Liver (tissue), 9 donors: ENCODE measurements around the gene FBXO33. TPM values are rescaled to one million over a fixed set of nuclear protein-coding genes. Genes with fewer than 3 reads are reported as not detected.

Experiments
- DNase-seq: peaks from one replicate; pipeline ENCODE4 v3.0.0-alpha.2; 2017; ENCODE audit warnings: low spot score
- H3K27ac ChIP-seq, 2 donors: one replicate each; pipeline ENCODE4 v1.7.0; 2013; ENCODE audit warnings: inconsistent platforms in 2 of 2, low read length in 2 of 2, control low read depth in 1 of 2, low read depth in 1 of 2, mild to moderate bottlenecking in 1 of 2
- H3K27me3 ChIP-seq, 4 donors: one replicate each; pipeline versions ENCODE4 v1.6.1 to v1.7.0; 2013; ENCODE audit warnings: low read length in 3 of 4, inconsistent platforms in 1 of 4, mild to moderate bottlenecking in 1 of 4, moderate library complexity in 1 of 4; ENCODE audit not compliant: control insufficient read depth in 4 of 4, insufficient read depth in 4 of 4
- H3K36me3 ChIP-seq, 4 donors: one replicate each; pipeline versions ENCODE4 v1.6.1 to v1.7.0; 2013; ENCODE audit warnings: low read length in 3 of 4, mild to moderate bottlenecking in 3 of 4, low read depth in 1 of 4, moderate library complexity in 1 of 4; ENCODE audit not compliant: control insufficient read depth in 4 of 4, insufficient read depth in 3 of 4
- H3K4me1 ChIP-seq, 4 donors: one replicate each; pipeline versions ENCODE4 v1.6.1 to v1.7.0; 2013; ENCODE audit warnings: low read length in 3 of 4, mild to moderate bottlenecking in 3 of 4, moderate library complexity in 1 of 4; ENCODE audit not compliant: control insufficient read depth in 4 of 4, insufficient read depth in 4 of 4
- H3K4me3 ChIP-seq, 3 donors: one replicate each; pipeline versions ENCODE4 v1.6.1 to v1.7.0; 2013; ENCODE audit warnings: low read length in 3 of 3, control low read depth in 1 of 3, low read depth in 1 of 3, mild to moderate bottlenecking in 1 of 3
- H3K9ac ChIP-seq, 2 donors: one replicate each; pipeline ENCODE4 v1.7.0; 2013; ENCODE audit warnings: low read length in 2 of 2, mild to moderate bottlenecking in 2 of 2, moderate library complexity in 2 of 2, control low read depth in 1 of 2, low read depth in 1 of 2
- H3K9me3 ChIP-seq, 4 donors: one replicate each; pipeline versions ENCODE4 v1.6.1 to v1.7.0; 2013; ENCODE audit warnings: low read length in 3 of 4; ENCODE audit not compliant: control insufficient read depth in 4 of 4
- EGR1 ChIP-seq, 2 donors: IDR thresholded peaks; 2 replicates each; pipeline ENCODE4 v1.6.1; 2016 to 2018; ENCODE audit warnings: antibody characterized with exemption in 2 of 2, low read depth in 2 of 2
- FOXA2 ChIP-seq: IDR thresholded peaks from 2 replicates; pipeline ENCODE4 v1.6.1; 2016; ENCODE audit warnings: antibody characterized with exemption
- HNF4A ChIP-seq, 2 donors: conservative IDR thresholded peaks; 2 replicates each; pipeline ENCODE4 v1.6.1; 2016; ENCODE audit warnings: antibody characterized with exemption in 2 of 2, mild to moderate bottlenecking in 2 of 2
- HNF4G ChIP-seq: IDR thresholded peaks from 2 replicates; pipeline ENCODE4 v1.6.1; 2016; ENCODE audit warnings: antibody characterized with exemption
- JUND ChIP-seq, 2 donors: IDR thresholded peaks; 2 replicates each; pipeline ENCODE4 v1.6.1; 2016; ENCODE audit warnings: antibody characterized with exemption in 2 of 2
- NR2F2 ChIP-seq: IDR thresholded peaks from 2 replicates; pipeline ENCODE4 v1.6.1; 2016; ENCODE audit warnings: antibody characterized with exemption
- RAD21 ChIP-seq, 2 donors: IDR thresholded peaks; 2 replicates each; pipeline ENCODE4 v1.6.1; 2016; ENCODE audit warnings: antibody characterized with exemption in 2 of 2, mild to moderate bottlenecking in 2 of 2
- RXRA ChIP-seq, 2 donors: IDR thresholded peaks; 2 replicates each; pipeline ENCODE4 v1.6.1; 2017 to 2018; ENCODE audit warnings: antibody characterized with exemption in 2 of 2, mild to moderate bottlenecking in 1 of 2
- SP1 ChIP-seq: IDR thresholded peaks from 2 replicates; pipeline ENCODE4 v1.6.1; 2018; ENCODE audit warnings: antibody characterized with exemption, mild to moderate bottlenecking
- YY1 ChIP-seq: IDR thresholded peaks from 2 replicates; pipeline ENCODE4 v1.6.1; 2016; ENCODE audit warnings: antibody characterized with exemption, mild to moderate bottlenecking
- WGBS: extraction: QIAGEN DNeasy Blood & Tissue Kit; methylation state at CpG from one replicate; pipeline ENCODE4 v1.1.7; 2013; 5-methylcytosine and 5-hydroxymethylcytosine counted together
- polyA plus RNA-seq, 2 donors: library from polyadenylated mRNA; stranded (reverse) in 1 of 2; unstranded in 1 of 2; fragments of 200-250 nt in 1 of 2; fragments of >200 nt in 1 of 2; fragmentation: Nextera tagmentation in 1 of 2; extraction: Ambion mirVana in 1 of 2; gene quantifications; one replicate each; pipeline versions ENCODE4 v1.2.1 to v1.2.3, GENCODE V29; 2013 to 2015
- total RNA-seq, 2 donors: library from RNA; depleted of rRNA; stranded (reverse); fragments of >200 nt; gene quantifications; one replicate each; pipeline ENCODE4 v1.2.3, GENCODE V29; 2014
- TF ChIP-seq, protein P1 (sequence below): fragments of 150-350 bp; IDR thresholded peaks from 2 replicates; pipeline ENCODE4 v1.5.1; 2017; ENCODE audit warnings: improper control_type of control experiment, low read depth, low read length; ENCODE audit not compliant: missing input control
- TF ChIP-seq, protein P2 (sequence below): IDR thresholded peaks from 2 replicates; pipeline ENCODE4 v1.6.1; 2016; ENCODE audit warnings: antibody characterized with exemption
- TF ChIP-seq, protein P3 (sequence below): IDR thresholded peaks from 2 replicates; pipeline ENCODE4 v1.6.1; 2016; ENCODE audit warnings: antibody characterized with exemption
- TF ChIP-seq, protein P4 (sequence below): IDR thresholded peaks from 2 replicates; pipeline ENCODE4 v1.6.1; 2016; ENCODE audit warnings: antibody characterized with exemption, mild to moderate bottlenecking
- donor health status: healthy.
- donor health status: healthy.
- donor health status: healthy.
- donor health status: healthy.
- donor health status: healthy.

The FBXO33 gene
- total and polyA plus RNA-seq, 4 donors, result 3.3 to 11.4 (median 6.1) TPM

DNA sequence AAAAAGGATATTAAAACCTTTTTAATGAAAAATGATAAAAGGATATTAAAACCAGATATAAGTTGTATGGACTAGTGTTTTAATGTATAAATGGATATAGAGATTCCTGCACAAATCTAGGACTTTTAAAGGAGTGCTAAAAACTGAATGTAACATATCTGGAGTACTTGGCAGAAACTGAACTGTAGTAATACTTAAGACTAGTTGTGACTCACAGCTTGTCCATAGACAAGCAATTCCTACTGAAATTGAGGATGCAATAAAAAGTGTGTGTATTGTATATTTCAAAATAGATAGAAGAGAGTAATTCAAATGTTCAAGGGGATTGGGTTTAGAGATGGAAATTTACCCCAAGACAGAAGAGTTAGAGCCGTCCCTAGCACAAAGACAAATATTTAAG is 59.6 kb downstream of the FBXO33 start (continued):
- TF ChIP-seq HNF4A (conservative IDR thresholded peaks at IDR 0.05) (no peak), HNF4G (no peak), NR2F2 (no peak), EGR1 (IDR thresholded peaks at IDR 0.05; ENCODE audit: low read depth in 2 of 2) (no peak), FOXA2 (no peak), RAD21 (IDR thresholded peaks at IDR 0.05) (no peak)
- TF ChIP-seq, protein P1, sequence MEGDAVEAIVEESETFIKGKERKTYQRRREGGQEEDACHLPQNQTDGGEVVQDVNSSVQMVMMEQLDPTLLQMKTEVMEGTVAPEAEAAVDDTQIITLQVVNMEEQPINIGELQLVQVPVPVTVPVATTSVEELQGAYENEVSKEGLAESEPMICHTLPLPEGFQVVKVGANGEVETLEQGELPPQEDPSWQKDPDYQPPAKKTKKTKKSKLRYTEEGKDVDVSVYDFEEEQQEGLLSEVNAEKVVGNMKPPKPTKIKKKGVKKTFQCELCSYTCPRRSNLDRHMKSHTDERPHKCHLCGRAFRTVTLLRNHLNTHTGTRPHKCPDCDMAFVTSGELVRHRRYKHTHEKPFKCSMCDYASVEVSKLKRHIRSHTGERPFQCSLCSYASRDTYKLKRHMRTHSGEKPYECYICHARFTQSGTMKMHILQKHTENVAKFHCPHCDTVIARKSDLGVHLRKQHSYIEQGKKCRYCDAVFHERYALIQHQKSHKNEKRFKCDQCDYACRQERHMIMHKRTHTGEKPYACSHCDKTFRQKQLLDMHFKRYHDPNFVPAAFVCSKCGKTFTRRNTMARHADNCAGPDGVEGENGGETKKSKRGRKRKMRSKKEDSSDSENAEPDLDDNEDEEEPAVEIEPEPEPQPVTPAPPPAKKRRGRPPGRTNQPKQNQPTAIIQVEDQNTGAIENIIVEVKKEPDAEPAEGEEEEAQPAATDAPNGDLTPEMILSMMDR, result no peak
- TF ChIP-seq, protein P2, sequence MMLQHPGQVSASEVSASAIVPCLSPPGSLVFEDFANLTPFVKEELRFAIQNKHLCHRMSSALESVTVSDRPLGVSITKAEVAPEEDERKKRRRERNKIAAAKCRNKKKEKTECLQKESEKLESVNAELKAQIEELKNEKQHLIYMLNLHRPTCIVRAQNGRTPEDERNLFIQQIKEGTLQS, result no peak

DNA sequence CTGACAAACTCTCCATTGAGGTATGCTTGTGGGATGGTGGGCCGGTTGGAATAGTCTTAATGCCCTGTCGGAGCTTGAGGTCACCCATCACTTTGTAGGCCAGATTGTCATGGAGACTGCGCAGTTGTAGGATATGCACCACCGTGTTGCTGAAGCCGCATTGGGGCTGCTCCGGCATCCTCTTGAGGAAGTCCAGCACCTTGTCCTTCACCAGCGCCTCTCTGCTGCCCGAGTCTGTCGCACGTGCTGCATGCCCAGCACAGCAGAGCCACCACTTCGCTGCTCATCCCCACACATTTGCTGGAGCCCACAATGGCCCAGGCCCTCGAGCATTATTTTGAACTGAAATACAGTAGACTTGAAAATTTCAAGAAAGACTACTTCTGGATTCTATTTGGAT is 61.8 kb downstream of the FBXO33 start:
- no peak overlapping the region for H3K9ac ChIP-seq
- H3K27me3 ChIP-seq, result no peaks in the 10 kb centered on the region
- H3K27ac ChIP-seq, result no peak overlapping the region
- H3K4me3 ChIP-seq, result no peak overlapping the region
- 91% methylated on average over 12 of the region's 12 CpGs for WGBS
- peaks cover 0 to 10% (median 4%) of the 10 kb centered on the region in 4 donors for H3K36me3 ChIP-seq
- no peaks in the 10 kb centered on the region for H3K9me3 ChIP-seq
- TF ChIP-seq RXRA (IDR thresholded peaks at IDR 0.05) (no peak), RAD21 (IDR thresholded peaks at IDR 0.05) (no peak), HNF4G (no peak), YY1 (no peak), JUND (IDR thresholded peaks at IDR 0.05) (no peak), FOXA2 (no peak), SP1 (no peak), NR2F2 (no peak)
- TF ChIP-seq, protein P3, sequence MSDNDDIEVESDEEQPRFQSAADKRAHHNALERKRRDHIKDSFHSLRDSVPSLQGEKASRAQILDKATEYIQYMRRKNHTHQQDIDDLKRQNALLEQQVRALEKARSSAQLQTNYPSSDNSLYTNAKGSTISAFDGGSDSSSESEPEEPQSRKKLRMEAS, result no peak
- TF ChIP-seq, protein P2, result no peak
- TF ChIP-seq, protein P4, sequence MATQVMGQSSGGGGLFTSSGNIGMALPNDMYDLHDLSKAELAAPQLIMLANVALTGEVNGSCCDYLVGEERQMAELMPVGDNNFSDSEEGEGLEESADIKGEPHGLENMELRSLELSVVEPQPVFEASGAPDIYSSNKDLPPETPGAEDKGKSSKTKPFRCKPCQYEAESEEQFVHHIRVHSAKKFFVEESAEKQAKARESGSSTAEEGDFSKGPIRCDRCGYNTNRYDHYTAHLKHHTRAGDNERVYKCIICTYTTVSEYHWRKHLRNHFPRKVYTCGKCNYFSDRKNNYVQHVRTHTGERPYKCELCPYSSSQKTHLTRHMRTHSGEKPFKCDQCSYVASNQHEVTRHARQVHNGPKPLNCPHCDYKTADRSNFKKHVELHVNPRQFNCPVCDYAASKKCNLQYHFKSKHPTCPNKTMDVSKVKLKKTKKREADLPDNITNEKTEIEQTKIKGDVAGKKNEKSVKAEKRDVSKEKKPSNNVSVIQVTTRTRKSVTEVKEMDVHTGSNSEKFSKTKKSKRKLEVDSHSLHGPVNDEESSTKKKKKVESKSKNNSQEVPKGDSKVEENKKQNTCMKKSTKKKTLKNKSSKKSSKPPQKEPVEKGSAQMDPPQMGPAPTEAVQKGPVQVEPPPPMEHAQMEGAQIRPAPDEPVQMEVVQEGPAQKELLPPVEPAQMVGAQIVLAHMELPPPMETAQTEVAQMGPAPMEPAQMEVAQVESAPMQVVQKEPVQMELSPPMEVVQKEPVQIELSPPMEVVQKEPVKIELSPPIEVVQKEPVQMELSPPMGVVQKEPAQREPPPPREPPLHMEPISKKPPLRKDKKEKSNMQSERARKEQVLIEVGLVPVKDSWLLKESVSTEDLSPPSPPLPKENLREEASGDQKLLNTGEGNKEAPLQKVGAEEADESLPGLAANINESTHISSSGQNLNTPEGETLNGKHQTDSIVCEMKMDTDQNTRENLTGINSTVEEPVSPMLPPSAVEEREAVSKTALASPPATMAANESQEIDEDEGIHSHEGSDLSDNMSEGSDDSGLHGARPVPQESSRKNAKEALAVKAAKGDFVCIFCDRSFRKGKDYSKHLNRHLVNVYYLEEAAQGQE, result no peak
- DNase-seq, result no peak
- H3K4me1 ChIP-seq, result peaks cover 0 to 2% (median 0%) of the 10 kb centered on the region in 4 donors

DNA sequence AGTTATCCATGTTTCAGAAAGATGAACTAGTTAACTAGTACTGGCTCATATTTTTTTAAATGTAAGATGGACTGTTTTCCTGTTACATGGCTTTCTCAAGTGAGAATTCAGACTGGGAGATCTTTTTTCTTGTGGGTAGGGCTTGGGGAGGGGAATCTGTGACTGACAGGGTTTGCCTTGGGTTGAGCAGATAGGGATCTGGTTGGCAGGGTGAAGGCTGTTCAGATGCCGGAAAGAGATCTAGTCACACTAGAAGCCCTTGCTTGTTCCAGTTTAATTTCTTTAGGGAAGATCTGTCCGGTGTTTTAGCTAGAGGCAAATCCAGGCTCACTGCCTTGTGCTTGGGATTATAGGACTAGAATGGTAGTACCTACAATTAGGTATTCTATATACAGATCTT is 63.2 kb downstream of the FBXO33 start:
- TF ChIP-seq RXRA (IDR thresholded peaks at IDR 0.05) (no peak), HNF4G (no peak), RAD21 (IDR thresholded peaks at IDR 0.05) (no peak), NR2F2 (no peak), JUND (IDR thresholded peaks at IDR 0.05) (no peak)
- H3K36me3 ChIP-seq, result peaks cover 0 to 6% (median 4%) of the 10 kb centered on the region in 4 donors
- DNase-seq, result no peak
- no peak overlapping the region for H3K27ac ChIP-seq
- no peak overlapping the region for H3K9ac ChIP-seq
- peaks cover 0 to 2% (median 0%) of the 10 kb centered on the region in 4 donors for H3K4me1 ChIP-seq
- over 99% methylated on average over 2 of the region's 2 CpGs for WGBS
- H3K4me3 ChIP-seq, result no peak overlapping the region
- no peaks in the 10 kb centered on the region for H3K27me3 ChIP-seq
- no peaks in the 10 kb centered on the region for H3K9me3 ChIP-seq
